Fibroblast of mammary gland (primary cell): ENCODE results near the gene RHBDF1.
A peak's percentile ranks its signal among the peaks of the same experiment; 100 is the strongest.

Source experiments
- DNase-seq: peaks from one replicate; pipeline ENCODE4 v3.0.0-alpha.2; 2010; ENCODE audit warnings: low read depth
- H3K4me3 ChIP-seq: 2 replicates; pipeline ENCODE4 v1.5.1; 2011; ENCODE audit warnings: low read depth, mild to moderate bottlenecking, low read length, moderate library complexity; ENCODE audit not compliant: control insufficient read depth
- CTCF ChIP-seq: conservative IDR thresholded peaks from 2 replicates; pipeline ENCODE4 v1.5.1; 2011; ENCODE audit warnings: low read depth, low read length, inconsistent platforms; ENCODE audit not compliant: control insufficient read depth, insufficient read depth

Gene RHBDF1

DNA sequence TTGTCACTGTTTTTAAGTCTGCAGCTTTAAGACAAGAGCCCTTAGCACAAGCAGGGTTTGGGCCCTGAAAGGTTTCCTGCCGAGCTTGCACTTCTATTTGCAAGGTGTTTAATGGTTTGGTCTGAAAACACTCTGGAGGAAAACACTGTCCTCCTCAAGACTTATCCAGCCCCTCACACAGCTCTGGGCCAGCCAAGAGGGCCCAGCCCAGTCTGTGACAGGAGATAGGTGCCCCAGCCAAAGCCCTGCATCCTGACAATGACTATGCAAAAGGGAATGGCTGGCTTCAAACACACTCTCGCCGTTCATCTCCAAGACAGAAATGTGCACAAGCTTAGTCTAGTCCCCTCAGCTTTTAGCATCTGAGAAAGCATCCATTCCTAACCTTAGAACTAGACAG, 32.5 kb upstream of the RHBDF1 start:
- TF ChIP-seq CTCF, result no peak
- DNase-seq, result no peak
- no peak overlapping the region for H3K4me3 ChIP-seq

GRCh38 chr16:104355-104754, 31.9 kb upstream of the RHBDF1 start:
- DNase-seq, result no peak
- H3K4me3 ChIP-seq, result no peak overlapping the region
- TF ChIP-seq CTCF, result no peak

- peak; percentile 75 for DNase-seq
- no peak overlapping the region for H3K4me3 ChIP-seq
- no peak for TF ChIP-seq CTCF
Observed at GRCh38 chr16:102060-102855, 29.8 kb upstream of the RHBDF1 start.

- no peak for TF ChIP-seq CTCF
- H3K4me3 ChIP-seq, result no peak overlapping the region
- no peak for DNase-seq
Observed at GRCh38 chr16:101586-101985, 29.2 kb upstream of the RHBDF1 start.

DNA sequence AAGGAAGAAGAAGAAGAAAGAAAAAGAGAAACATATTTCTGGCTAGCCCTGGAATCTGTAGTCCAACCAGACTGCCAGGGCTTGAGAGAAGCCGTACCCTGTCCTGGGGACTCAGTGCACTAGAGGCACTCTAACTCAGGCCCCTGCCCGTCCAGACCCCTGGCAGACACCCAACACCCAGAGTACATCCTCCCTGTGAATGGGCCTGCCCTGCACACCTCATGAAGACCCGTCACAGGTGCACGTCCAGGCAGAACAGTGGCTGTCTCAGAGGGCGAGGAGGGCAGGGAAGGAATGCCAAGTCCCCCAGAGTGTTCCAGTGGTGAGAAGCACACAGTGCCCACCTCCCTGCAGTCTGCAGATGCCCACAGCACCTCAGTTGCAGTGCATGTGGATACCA, 28.6 kb upstream of the RHBDF1 start:
- DNase-seq, result no peak
- TF ChIP-seq CTCF, result no peak
- no peak overlapping the region for H3K4me3 ChIP-seq

GRCh38 chr16:97822-98221, 25.4 kb upstream of the RHBDF1 start:
- H3K4me3 ChIP-seq, result no peak overlapping the region
- TF ChIP-seq CTCF, result no peak
- peak; percentile 34 for DNase-seq
